Parathyroid adenoma (tissue), 2 donors: ENCODE data around the gene CLSTN2.

Experiments used
- H2AFZ ChIP-seq: fragments of 300-600 bp; sonication (generic); one replicate; pipeline ENCODE4 v1.7.0; 2017; ENCODE audit warnings: antibody characterized with exemption, mild to moderate bottlenecking
- H3K27ac ChIP-seq: fragments of 300-600 bp; sonication (generic); one replicate; pipeline ENCODE4 v1.7.0; 2017
- H3K27me3 ChIP-seq: fragments of 300-600 bp; sonication (generic); one replicate; pipeline ENCODE4 v1.7.0; 2017; ENCODE audit warnings: low read length; ENCODE audit not compliant: control insufficient read depth, insufficient read depth
- H3K36me3 ChIP-seq: fragments of 300-600 bp; sonication (generic); one replicate; pipeline ENCODE4 v1.7.0; 2017; ENCODE audit warnings: low read length; ENCODE audit not compliant: control insufficient read depth, insufficient read depth
- H3K4me1 ChIP-seq: fragments of 300-600 bp; sonication (generic); one replicate; pipeline ENCODE4 v1.7.0; 2017; ENCODE audit warnings: control low read depth
- H3K4me2 ChIP-seq: fragments of 300-600 bp; sonication (generic); one replicate; pipeline ENCODE4 v1.7.0; 2017; ENCODE audit warnings: low read length
- H3K4me3 ChIP-seq: fragments of 300-600 bp; sonication (generic); one replicate; pipeline ENCODE4 v1.7.0; 2017; ENCODE audit warnings: low read depth, low read length
- H3K79me2 ChIP-seq: fragments of 300-600 bp; sonication (generic); one replicate; pipeline ENCODE4 v1.7.0; 2017; ENCODE audit warnings: control low read depth
- H3K9ac ChIP-seq: fragments of 300-600 bp; sonication (generic); one replicate; pipeline ENCODE4 v1.7.0; 2017; ENCODE audit warnings: mild to moderate bottlenecking
- H3K9me3 ChIP-seq: fragments of 300-600 bp; sonication (generic); one replicate; pipeline ENCODE4 v1.7.0; 2017; ENCODE audit warnings: low read length; ENCODE audit not compliant: control insufficient read depth
- CTCF ChIP-seq: fragments of 300-600 bp; sonication (generic); IDR thresholded peaks from one replicate; pipeline ENCODE4 v1.7.0; 2017; ENCODE audit warnings: antibody characterized with exemption, mild to moderate bottlenecking
- donor health status: primary hyperparathyroidism.

The CLSTN2 gene

DNA sequence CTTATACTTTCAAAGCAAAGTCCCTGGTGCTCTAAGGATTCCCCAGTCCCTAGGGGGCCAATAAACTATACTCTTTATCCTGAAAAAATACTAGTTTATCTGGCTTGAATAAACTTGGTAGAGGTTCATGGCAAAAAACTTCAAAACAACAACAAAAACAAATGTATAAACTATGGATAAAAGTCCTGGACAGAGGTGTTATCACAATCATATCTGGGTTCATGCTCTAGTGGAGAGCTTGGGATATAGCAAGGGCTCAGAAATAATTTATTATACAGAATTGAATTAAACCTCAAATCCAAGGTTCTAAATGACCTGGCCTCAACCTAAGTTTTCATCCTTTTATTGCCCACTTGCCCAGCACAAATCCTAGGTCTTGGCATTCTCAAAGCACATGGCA is 644.3 kb downstream of the CLSTN2 start:
- no peaks in the 10 kb centered on the region for H3K36me3 ChIP-seq
- H3K79me2 ChIP-seq, result no peaks in the 10 kb centered on the region
- no peak overlapping the region for H3K9ac ChIP-seq
- no peak overlapping the region for H2AFZ ChIP-seq
- H3K4me1 ChIP-seq, result no peaks in the 10 kb centered on the region
- no peak overlapping the region for H3K4me2 ChIP-seq
- H3K27ac ChIP-seq, result no peak overlapping the region
- no peak overlapping the region for H3K4me3 ChIP-seq
- H3K9me3 ChIP-seq, result no peaks in the 10 kb centered on the region
- TF ChIP-seq CTCF, result no peak
- H3K27me3 ChIP-seq, result no peaks in the 10 kb centered on the region

DNA sequence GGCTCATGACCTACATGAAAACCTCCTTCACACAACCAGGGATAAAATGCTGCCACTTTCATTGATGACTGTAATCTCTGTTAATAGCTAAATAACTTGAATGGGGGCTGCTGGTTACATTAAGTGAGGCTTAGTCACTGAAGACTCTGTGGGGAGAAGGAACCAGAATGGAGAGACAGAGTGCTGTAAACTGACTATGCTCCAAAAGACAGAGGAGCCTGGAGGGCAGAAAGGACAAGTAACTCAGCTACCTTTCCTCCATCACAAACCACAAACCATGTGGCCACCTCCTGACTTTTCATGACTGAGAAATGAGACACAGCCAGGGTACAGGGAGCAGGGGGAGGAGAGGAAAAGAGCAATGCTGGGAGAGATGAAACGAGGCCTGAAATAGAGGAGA is 645.8 kb downstream of the CLSTN2 start:
- H2AFZ ChIP-seq, result no peak overlapping the region
- no peak overlapping the region for H3K4me2 ChIP-seq
- no peaks in the 10 kb centered on the region for H3K9me3 ChIP-seq
- H3K36me3 ChIP-seq, result no peaks in the 10 kb centered on the region
- H3K79me2 ChIP-seq, result no peaks in the 10 kb centered on the region
- no peak overlapping the region for H3K27ac ChIP-seq
- TF ChIP-seq CTCF, result no peak
- H3K4me3 ChIP-seq, result no peak overlapping the region
- H3K27me3 ChIP-seq, result no peaks in the 10 kb centered on the region
- H3K9ac ChIP-seq, result no peak overlapping the region
- no peaks in the 10 kb centered on the region for H3K4me1 ChIP-seq

DNA sequence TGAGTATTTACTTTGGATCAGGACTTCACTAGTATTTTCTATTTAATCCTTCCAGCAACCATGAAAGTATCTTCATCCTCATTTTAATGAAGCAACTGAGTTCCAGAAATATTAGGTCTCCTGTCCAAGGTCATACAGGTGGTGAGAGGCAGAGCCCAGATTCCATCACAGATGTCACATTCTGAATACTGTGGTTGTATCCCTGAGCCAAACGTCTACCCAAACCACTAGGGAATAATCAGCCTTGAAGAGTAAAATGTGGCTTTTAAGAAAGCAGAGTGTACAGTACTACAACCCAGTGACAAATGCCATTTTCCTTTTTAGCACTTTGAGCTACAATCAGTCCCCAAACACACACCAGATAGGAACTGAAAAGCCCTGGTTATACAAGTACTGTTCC is 649.6 kb downstream of the CLSTN2 start:
- H3K27me3 ChIP-seq, result no peaks in the 10 kb centered on the region
- no peak overlapping the region for H3K27ac ChIP-seq
- no peak overlapping the region for H2AFZ ChIP-seq
- TF ChIP-seq CTCF, result no peak
- H3K4me2 ChIP-seq, result no peak overlapping the region
- H3K4me1 ChIP-seq, result no peaks in the 10 kb centered on the region
- no peaks in the 10 kb centered on the region for H3K36me3 ChIP-seq
- no peaks in the 10 kb centered on the region for H3K79me2 ChIP-seq
- no peaks in the 10 kb centered on the region for H3K9me3 ChIP-seq
- H3K4me3 ChIP-seq, result no peak overlapping the region
- no peak overlapping the region for H3K9ac ChIP-seq

- no peak for TF ChIP-seq CTCF
- H3K4me1 ChIP-seq, result no peaks in the 10 kb centered on the region
- no peak overlapping the region for H2AFZ ChIP-seq
- H3K4me2 ChIP-seq, result no peak overlapping the region
- no peaks in the 10 kb centered on the region for H3K36me3 ChIP-seq
- no peaks in the 10 kb centered on the region for H3K27me3 ChIP-seq
- H3K4me3 ChIP-seq, result no peak overlapping the region
- no peaks in the 10 kb centered on the region for H3K79me2 ChIP-seq
- H3K9me3 ChIP-seq, result no peaks in the 10 kb centered on the region
- no peak overlapping the region for H3K27ac ChIP-seq
- H3K9ac ChIP-seq, result no peak overlapping the region
These were observed 650.8 kb downstream of the CLSTN2 start for GRCh38 chr3:140585828-140586227.

- Histone ChIP-seq H3K9me3 (no peaks in the 10 kb centered on the region), H3K9ac (no peak overlapping the region)
- no peak for TF ChIP-seq CTCF
These were observed 651.3 kb downstream of the CLSTN2 start for GRCh38 chr3:140586311-140586710.

More at GRCh38 chr3:140586311-140586710, 651.3 kb downstream of the CLSTN2 start:
- no peaks in the 10 kb centered on the region for H3K27me3 ChIP-seq
- H3K4me2 ChIP-seq, result no peak overlapping the region
- no peak overlapping the region for H2AFZ ChIP-seq
- H3K4me3 ChIP-seq, result no peak overlapping the region
- no peaks in the 10 kb centered on the region for H3K79me2 ChIP-seq
- no peaks in the 10 kb centered on the region for H3K4me1 ChIP-seq
- no peaks in the 10 kb centered on the region for H3K36me3 ChIP-seq
- H3K27ac ChIP-seq, result no peak overlapping the region
